OCI-LY3 (cell line): ENCODE measurements around the gene ELAVL1.

Source experiments
- H2AFZ ChIP-seq: fragments of 200-600, 300-600 bp; shearing (Covaris generic); 2 replicates; pipeline ENCODE4 v1.6.0; 2014; ENCODE audit warnings: antibody characterized with exemption, low read depth, low read length
- H3K27ac ChIP-seq: fragments of 200-600, 300-600 bp; sonication (generic); 2 replicates; pipeline ENCODE4 v1.5.1; 2014; ENCODE audit warnings: mild to moderate bottlenecking, low read length, moderate library complexity, mixed read lengths
- H3K27me3 ChIP-seq: fragments of 200-600, 300-600 bp; sonication (generic); 2 replicates; pipeline ENCODE4 v1.6.1; 2014; ENCODE audit warnings: low read depth, low read length, mixed read lengths
- H3K36me3 ChIP-seq: fragments of 200-600, 300-600 bp; sonication (generic); replicated peaks from 2 replicates; pipeline ENCODE3; 2014; ENCODE audit warnings: low read depth, low read length, mixed read lengths
- H3K4me1 ChIP-seq: fragments of 300-600, 200-600 bp; sonication (generic); 2 replicates; pipeline ENCODE4 v1.6.1; 2014; ENCODE audit warnings: low read length, mixed read lengths
- H3K4me2 ChIP-seq: fragments of 200-600, 300-600 bp; sonication (generic); 2 replicates; pipeline ENCODE4 v1.6.1; 2014; ENCODE audit warnings: low read length, mixed read lengths
- H3K4me3 ChIP-seq: fragments of 300-600, 200-600 bp; sonication (generic); 2 replicates; pipeline ENCODE4 v1.5.1; 2014; ENCODE audit warnings: antibody characterized with exemption, mild to moderate bottlenecking, low read length, moderate library complexity
- H3K79me2 ChIP-seq: fragments of 300-600, 200-600 bp; shearing (Covaris generic); 2 replicates; pipeline ENCODE4 v1.6.1; 2014; ENCODE audit warnings: mild to moderate bottlenecking, low read length, mixed read lengths
- H3K9ac ChIP-seq: fragments of 300-600, 200-600 bp; shearing (Covaris generic); 2 replicates; pipeline ENCODE4 v1.6.0; 2014; ENCODE audit warnings: mild to moderate bottlenecking, low read length, moderate library complexity
- H3K9me3 ChIP-seq: fragments of 200-600, 300-600 bp; shearing (Covaris generic); 2 replicates; pipeline ENCODE4 v1.6.1; 2014; ENCODE audit warnings: low read length, mixed read lengths; ENCODE audit not compliant: insufficient read depth
- H4K20me1 ChIP-seq: fragments of 200-600, 300-600 bp; sonication (generic); 2 replicates; pipeline ENCODE4 v1.6.1; 2016; ENCODE audit warnings: low read length, mixed read lengths; ENCODE audit not compliant: insufficient read depth
- CTCF ChIP-seq: fragments of 200-600, 300-600 bp; sonication (generic); IDR thresholded peaks from 2 replicates; pipeline ENCODE4 v1.5.1; 2014; ENCODE audit warnings: antibody characterized with exemption, low read length, low read depth
- EZH2phosphoT487 ChIP-seq: fragments of 200-600 bp; shearing (Covaris generic); IDR thresholded peaks from 2 replicates; pipeline ENCODE4 v1.6.1; 2018; ENCODE audit warnings: antibody characterized with exemption, mixed run types, low read depth

ELAVL1 gene

DNA sequence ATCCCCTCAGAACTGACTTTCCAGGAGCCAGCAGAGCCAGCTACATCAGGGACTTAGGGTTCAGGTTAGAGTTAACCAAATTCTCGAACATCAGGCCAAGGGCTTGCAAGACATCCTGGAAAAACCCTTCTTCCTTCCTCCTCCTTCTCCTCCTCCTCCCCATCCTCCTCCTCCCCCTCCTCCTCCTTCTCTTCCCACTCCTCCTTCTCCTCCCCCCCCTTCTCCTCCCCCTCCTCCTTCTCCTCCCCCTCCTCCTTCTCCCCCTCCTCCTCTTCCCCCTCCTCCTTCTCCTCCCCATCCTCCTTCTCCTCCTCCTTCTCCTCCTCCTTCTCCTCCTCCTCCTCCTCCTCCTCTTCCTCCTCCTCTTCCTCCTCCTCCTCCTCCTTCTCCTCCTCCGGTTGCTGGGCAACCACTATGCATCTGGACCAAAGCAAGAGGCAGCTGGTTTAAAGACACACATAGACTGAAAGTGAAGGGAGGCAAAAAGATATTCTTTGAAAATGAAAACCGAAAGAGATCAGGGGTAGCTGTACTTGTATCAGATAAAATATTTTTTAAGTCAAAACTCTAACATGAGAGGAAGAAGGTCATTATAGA is 41.2 kb upstream of the ELAVL1 start:
- Histone ChIP-seq H2AFZ (no peak overlapping the region), H3K9ac (no peak overlapping the region), H3K4me3 (no peak overlapping the region), H4K20me1 (no peaks in the 10 kb centered on the region), H3K36me3 (no peaks in the 10 kb centered on the region), H3K9me3 (no peaks in the 10 kb centered on the region), H3K79me2 (no peaks in the 10 kb centered on the region), H3K27me3 (no peaks in the 10 kb centered on the region), H3K4me1 (no peaks in the 10 kb centered on the region), H3K27ac (no peak overlapping the region), H3K4me2 (no peak overlapping the region)
- TF ChIP-seq CTCF (no peak), EZH2phosphoT487 (no peak)

DNA sequence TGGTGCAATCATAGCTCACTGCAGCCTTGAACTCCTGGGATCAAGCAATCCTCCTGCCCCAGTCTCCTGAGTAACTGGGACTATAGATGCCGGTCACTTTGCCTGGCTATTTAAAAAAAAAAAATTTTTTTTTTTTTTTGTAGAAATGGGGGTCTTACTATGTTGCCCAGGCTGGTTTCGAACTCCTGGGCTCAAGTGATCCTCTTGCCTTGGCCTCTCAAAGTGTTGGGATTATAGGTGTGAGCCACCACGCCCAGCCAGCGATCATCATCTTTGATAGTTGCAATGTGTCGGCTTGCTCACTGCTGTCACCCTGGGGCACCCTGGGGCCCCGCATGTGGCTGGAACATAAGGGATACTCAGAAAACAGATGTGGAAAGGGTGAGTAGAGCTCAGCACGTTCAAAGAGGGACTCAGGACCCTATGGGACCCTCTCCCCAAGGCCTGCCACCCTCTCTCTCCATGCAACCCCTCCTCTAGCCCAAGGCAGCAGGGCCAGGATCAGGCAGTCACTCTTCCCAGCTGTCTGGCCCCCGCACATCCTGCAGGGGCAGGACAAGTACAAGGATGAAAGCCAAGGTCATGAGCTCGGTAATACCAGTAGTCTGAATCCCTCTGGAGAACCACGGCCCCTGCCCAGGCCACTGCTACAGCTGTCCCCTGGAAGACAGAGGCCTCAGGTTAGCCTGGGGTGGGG is 40.6 kb upstream of the ELAVL1 start:
- Histone ChIP-seq H3K9ac (no peak overlapping the region), H3K36me3 (no peaks in the 10 kb centered on the region), H2AFZ (no peak overlapping the region), H3K4me2 (no peak overlapping the region), H3K4me1 (peaks cover 6% of the 10 kb centered on the region; the same call in 1 of the 2 replicates), H4K20me1 (no peaks in the 10 kb centered on the region), H3K79me2 (no peaks in the 10 kb centered on the region), H3K9me3 (no peaks in the 10 kb centered on the region), H3K4me3 (no peak overlapping the region), H3K27me3 (no peaks in the 10 kb centered on the region), H3K27ac (no peak overlapping the region)
- TF ChIP-seq CTCF (no peak), EZH2phosphoT487 (no peak)

DNA sequence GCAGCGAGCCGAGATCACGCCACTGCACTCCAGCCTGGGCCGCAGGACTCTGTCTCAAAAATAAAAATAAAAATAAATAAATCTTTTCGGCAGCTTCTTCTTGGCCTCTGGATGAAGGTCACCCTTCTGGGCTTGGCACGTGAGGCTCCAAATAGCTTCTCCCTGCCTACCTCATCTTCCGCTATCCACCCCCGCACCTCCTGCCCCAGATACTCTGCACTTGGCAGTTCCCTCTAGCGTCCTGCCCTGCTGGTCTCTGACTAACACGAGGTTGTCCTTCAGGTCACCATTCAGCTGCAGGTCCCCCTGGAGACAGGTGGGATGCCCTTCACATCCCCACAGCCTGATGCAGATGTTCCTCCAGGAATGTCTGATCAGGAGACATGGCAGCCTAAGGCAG is 38.6 kb upstream of the ELAVL1 start:
- H4K20me1 ChIP-seq = no peaks in the 10 kb centered on the region
- H3K36me3 ChIP-seq = no peaks in the 10 kb centered on the region
- no peak for TF ChIP-seq CTCF
- no peak for TF ChIP-seq EZH2phosphoT487
- H3K27ac ChIP-seq = no peak overlapping the region
- H3K4me3 ChIP-seq = no peak overlapping the region
- peaks cover 9% of the 10 kb centered on the region; the same call in 1 of the 2 replicates for H3K4me1 ChIP-seq
- H3K27me3 ChIP-seq = no peaks in the 10 kb centered on the region
- no peak overlapping the region for H3K9ac ChIP-seq
- no peak overlapping the region for H3K4me2 ChIP-seq
- no peaks in the 10 kb centered on the region for H3K79me2 ChIP-seq
- no peak overlapping the region for H2AFZ ChIP-seq
- H3K9me3 ChIP-seq = no peaks in the 10 kb centered on the region

GRCh38 chr19:8042900-8043299 is 37.5 kb upstream of the ELAVL1 start:
- Histone ChIP-seq H3K27ac (no peak overlapping the region), H3K4me3 (no peak overlapping the region), H3K9ac (no peak overlapping the region), H2AFZ (no peak overlapping the region), H4K20me1 (no peaks in the 10 kb centered on the region), H3K79me2 (no peaks in the 10 kb centered on the region), H3K4me1 (peaks cover 9% of the 10 kb centered on the region; the same call in 1 of the 2 replicates), H3K27me3 (peaks cover 3% of the 10 kb centered on the region; the same call in 1 of the 2 replicates), H3K9me3 (no peaks in the 10 kb centered on the region), H3K4me2 (no peak overlapping the region), H3K36me3 (no peaks in the 10 kb centered on the region)
- no peak for TF ChIP-seq EZH2phosphoT487
- TF ChIP-seq CTCF = no peak
